GM19324 (cell line): Measurements from ENCODE around the gene ZNF761.

Experiments used
- ATAC-seq: cut with Tn5 transposase; IDR thresholded peaks from one replicate; pipeline ENCODE4 v1.9.1; 2021; ENCODE audit warnings: mild to moderate bottlenecking, moderate library complexity; ENCODE audit not compliant: unreplicated experiment, low FRiP score

The ZNF761 gene

DNA sequence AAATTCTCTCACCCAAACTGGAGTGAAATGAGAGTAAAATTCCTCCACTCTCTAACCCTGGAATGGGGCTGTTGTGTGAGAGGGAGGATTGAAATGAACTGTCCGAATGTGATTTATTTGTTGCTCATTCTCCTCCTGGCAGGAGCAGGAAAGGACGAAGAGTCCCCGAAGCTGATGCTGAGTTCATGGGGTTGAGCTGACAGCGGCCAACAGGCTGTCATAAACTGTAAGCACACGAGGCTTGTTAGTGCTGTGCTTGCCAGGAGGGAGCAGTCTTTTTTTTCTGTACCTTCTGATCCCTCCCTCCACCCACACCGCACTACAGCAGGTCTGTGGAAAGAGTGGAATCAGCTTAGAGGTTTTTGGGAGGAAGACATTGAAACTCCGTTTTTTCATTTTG, 73.1 kb downstream of the ZNF761 start:
- ATAC-seq: no peak

DNA sequence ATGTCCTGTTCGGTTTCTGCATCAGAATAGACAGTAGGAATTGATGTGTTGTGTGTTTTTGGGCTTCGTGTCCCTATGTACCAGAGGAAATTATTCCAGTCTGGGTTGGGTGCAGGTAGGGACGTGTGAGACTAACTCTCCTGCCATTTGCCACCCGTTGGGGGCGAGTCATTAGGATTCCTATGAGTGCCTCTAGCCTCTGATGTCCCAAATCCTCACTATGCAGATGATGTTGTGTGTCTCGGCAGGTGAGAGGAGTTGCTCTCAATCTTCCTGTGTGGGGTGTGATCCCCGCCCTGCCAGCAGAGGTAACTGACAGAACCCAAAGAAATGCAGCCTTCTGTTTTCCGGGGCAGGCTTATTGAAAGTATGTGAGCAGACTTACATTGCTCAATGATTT, 74.9 kb downstream of the ZNF761 start:
- no peak for ATAC-seq
